Measurements from ENCODE around the gene PPM1B. TPM values are rescaled to one million over a fixed set of nuclear protein-coding genes. Genes with fewer than 3 reads are reported as not detected.
A peak's percentile ranks its signal among the peaks of the same experiment; 100 is the strongest.
"Not testable (repeated sequence)": the region's sequence is repeated elsewhere in the genome, so short reads cannot be mapped to it uniquely, and the experiment has no call there.

The PPM1B gene
- polyA plus RNA-seq, 12 donors: 25.8 to 42.4 (median 35.7) TPM; not detected in 1

- no peak for DNase-seq
Measured at GRCh38 chr2:44152865-44153669, 15.6 kb upstream of the PPM1B start.

GRCh38 chr2:44155666-44156446 lies 12.8 kb upstream of the PPM1B start:
- no peak for DNase-seq

GRCh38 chr2:44163777-44164176 lies 4.9 kb upstream of the PPM1B start:
- no peak for DNase-seq

GRCh38 chr2:44164617-44165016 lies 4.1 kb upstream of the PPM1B start:
- DNase-seq: no peak

- DNase-seq: no peak
Measured at GRCh38 chr2:44166096-44166495, 2.6 kb upstream of the PPM1B start.

- no peak for DNase-seq
Measured at GRCh38 chr2:44167311-44167907, 1.3 kb upstream of the PPM1B start.

GRCh38 chr2:44167908-44168680 lies 581 bp upstream of the PPM1B start:
- DNase-seq: peak; percentile 97

- DNase-seq: peak; percentile 52
Measured at GRCh38 chr2:44169155-44169898, 652 bp downstream of the PPM1B start.

GRCh38 chr2:44170311-44170717 lies 1.6 kb downstream of the PPM1B start:
- peak; percentile 18 for DNase-seq

- DNase-seq: no peak
Measured at GRCh38 chr2:44171018-44171417, 2.3 kb downstream of the PPM1B start.

- DNase-seq: not testable (repeated sequence)
Measured at GRCh38 chr2:44171442-44171841, 2.8 kb downstream of the PPM1B start.

- DNase-seq: no peak
Measured at GRCh38 chr2:44172576-44172975, 3.9 kb downstream of the PPM1B start.

GRCh38 chr2:44178950-44179349 lies 10.3 kb downstream of the PPM1B start:
- DNase-seq: no peak

GRCh38 chr2:44181648-44182047 lies 13.0 kb downstream of the PPM1B start:
- no peak for DNase-seq

- no peak for DNase-seq
Measured at GRCh38 chr2:44184106-44184505, 15.4 kb downstream of the PPM1B start.

- no peak for DNase-seq
Measured at GRCh38 chr2:44186810-44187209, 18.1 kb downstream of the PPM1B start.

- no peak for DNase-seq
Measured at GRCh38 chr2:44187251-44187650, 18.6 kb downstream of the PPM1B start.

- no peak for DNase-seq
Measured at GRCh38 chr2:44188696-44189095, 20.0 kb downstream of the PPM1B start.

GRCh38 chr2:44189104-44189503 lies 20.4 kb downstream of the PPM1B start:
- DNase-seq: no peak

- no peak for DNase-seq
Measured at GRCh38 chr2:44190526-44190925, 21.9 kb downstream of the PPM1B start.

- DNase-seq: no peak
Measured at GRCh38 chr2:44191739-44192138, 23.1 kb downstream of the PPM1B start.

Measured in muscle of arm (tissue), 12 donors.